ENCODE results near the gene AGK.

AGK gene

DNA sequence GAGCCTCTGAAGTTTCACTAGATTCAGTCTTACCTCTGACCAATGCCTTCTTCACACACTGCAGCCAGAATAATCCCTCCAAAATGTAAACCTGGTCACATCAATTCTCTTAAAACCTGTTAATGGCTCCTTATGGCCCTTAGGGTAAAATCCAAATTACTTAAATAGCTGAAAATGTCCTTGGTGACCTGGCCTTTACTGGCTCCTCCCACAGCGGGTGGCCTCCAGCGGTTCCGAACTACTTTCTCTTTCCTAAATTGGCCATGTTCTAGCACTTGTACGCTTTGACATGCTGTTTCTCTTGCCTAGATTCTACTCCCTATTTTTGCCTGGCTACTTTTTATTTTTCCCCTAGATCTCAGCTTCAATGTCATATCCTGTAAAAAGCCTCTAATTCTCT lies 36.1 kb downstream of the AGK start:
- TF ChIP-seq, protein P1, sequence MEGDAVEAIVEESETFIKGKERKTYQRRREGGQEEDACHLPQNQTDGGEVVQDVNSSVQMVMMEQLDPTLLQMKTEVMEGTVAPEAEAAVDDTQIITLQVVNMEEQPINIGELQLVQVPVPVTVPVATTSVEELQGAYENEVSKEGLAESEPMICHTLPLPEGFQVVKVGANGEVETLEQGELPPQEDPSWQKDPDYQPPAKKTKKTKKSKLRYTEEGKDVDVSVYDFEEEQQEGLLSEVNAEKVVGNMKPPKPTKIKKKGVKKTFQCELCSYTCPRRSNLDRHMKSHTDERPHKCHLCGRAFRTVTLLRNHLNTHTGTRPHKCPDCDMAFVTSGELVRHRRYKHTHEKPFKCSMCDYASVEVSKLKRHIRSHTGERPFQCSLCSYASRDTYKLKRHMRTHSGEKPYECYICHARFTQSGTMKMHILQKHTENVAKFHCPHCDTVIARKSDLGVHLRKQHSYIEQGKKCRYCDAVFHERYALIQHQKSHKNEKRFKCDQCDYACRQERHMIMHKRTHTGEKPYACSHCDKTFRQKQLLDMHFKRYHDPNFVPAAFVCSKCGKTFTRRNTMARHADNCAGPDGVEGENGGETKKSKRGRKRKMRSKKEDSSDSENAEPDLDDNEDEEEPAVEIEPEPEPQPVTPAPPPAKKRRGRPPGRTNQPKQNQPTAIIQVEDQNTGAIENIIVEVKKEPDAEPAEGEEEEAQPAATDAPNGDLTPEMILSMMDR (IDR thresholded peaks at IDR 0.05; ENCODE audit: low read depth, low read length), result no peak
- H3K4me3 ChIP-seq (ENCODE audit: low read depth, low read length), result no peak overlapping the region

DNA sequence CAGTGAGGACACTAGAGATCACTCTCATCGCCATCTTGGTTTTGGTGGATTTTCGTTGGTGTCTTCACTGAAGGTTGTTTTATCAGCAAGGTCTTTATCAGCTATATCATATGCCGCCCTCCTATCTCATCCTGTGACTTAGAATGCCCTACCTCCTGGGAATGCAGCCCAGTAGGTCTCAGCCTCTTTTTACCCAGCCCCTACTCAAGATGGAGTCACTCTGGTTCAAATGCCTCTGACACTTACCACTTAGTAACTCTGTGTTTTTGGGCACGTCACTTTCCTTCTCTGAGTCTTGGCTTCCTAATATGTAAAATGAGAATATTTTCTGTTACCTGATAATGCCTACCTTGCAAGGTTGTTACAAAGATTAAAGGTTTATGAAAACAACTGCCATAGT lies 37.7 kb downstream of the AGK start:
- TF ChIP-seq, protein P1 (IDR thresholded peaks at IDR 0.05; ENCODE audit: low read depth, low read length), result no peak
- no peak overlapping the region for H3K4me3 ChIP-seq (ENCODE audit: low read depth, low read length)

DNA sequence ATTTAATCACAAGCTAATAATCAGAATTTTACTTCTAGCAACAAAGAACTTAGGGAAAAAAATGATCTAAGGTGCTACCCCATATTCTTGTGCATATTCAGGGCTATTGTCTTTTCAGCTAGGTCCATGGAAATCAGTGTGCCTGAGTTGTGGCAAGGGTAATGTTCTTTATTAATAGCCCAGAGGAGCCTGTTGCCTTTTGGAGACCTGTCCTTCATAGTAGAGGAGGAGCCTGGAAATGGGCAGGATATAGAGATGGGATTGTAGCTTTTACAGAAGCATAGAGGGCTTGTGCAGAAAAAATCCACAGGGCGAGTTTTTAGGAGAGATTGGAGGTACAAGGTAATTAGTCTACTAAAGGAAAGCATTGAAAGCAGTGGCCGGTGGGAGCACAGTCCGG lies 38.9 kb downstream of the AGK start:
- no peak overlapping the region for H3K4me3 ChIP-seq (ENCODE audit: low read depth, low read length)

DNA sequence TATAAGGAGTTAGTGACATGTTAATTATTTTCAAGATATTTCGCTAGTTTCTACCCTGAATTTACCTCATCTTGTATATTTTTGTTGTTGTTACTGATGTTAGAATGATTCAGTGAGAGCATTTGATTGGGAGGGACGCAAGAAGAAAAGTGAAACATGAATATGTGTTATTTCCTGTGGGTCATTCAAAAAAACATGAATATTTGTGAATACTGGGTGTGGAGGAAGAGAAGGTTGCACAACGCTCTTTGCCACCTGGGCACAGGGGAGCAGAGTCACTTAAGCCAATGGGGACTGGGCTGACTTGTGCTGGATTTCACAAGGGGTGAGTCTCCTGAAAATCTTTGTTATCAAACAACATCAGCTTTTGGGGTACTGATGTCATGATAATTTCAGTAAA lies 39.5 kb downstream of the AGK start:
- H3K4me3 ChIP-seq (ENCODE audit: low read depth, low read length), result no peak overlapping the region

More for the DNA sequence above, 38.9 kb downstream of the AGK start:
- TF ChIP-seq, protein P1 (IDR thresholded peaks at IDR 0.05; ENCODE audit: low read depth, low read length), result no peak

DNA sequence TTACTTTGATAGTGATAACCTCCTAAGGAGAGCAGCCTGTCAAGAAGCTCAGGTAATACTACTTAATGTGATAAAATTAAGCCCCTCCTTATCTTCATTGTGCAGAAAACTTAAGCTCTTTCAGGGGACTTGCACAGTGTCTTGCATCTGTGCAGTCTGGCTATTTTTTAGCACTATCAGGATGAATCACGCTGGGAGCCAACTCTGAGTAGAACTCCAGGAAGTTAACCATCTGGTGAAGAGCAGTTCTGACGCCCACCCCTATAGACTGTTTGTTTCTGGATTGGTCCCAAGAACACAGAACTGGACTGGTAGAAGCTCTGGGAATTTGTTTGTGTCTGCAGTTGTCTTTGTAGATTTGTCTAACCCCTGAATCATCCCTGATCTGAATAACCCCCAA lies 41.9 kb downstream of the AGK start:
- H3K4me3 ChIP-seq (ENCODE audit: low read depth, low read length), result no peak overlapping the region
- TF ChIP-seq, protein P1 (IDR thresholded peaks at IDR 0.05; ENCODE audit: low read depth, low read length), result no peak

More for the DNA sequence above, 39.5 kb downstream of the AGK start:
- TF ChIP-seq, protein P1 (IDR thresholded peaks at IDR 0.05; ENCODE audit: low read depth, low read length), result no peak

DNA sequence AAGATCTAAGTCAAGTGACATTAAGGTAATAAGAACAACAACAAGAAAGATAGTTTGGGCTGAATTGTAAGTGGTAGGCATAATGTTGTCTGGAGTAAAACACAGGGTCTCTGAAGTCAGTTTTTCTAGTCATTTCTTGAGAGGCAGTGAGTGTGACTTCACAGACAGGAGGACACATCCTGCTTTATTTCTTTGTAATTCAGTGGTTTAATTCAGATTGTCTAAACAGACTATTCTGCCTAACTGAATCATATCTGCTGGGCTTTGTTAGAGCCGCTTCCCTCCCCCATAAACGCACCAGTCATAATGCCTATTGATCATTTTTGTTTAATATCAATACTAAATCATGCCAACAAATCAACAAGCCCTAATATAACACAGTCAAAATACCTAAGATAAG lies 46.8 kb downstream of the AGK start:
- TF ChIP-seq, protein P1 (IDR thresholded peaks at IDR 0.05; ENCODE audit: low read depth, low read length), result no peak
- H3K4me3 ChIP-seq (ENCODE audit: low read depth, low read length), result no peak overlapping the region

DNA sequence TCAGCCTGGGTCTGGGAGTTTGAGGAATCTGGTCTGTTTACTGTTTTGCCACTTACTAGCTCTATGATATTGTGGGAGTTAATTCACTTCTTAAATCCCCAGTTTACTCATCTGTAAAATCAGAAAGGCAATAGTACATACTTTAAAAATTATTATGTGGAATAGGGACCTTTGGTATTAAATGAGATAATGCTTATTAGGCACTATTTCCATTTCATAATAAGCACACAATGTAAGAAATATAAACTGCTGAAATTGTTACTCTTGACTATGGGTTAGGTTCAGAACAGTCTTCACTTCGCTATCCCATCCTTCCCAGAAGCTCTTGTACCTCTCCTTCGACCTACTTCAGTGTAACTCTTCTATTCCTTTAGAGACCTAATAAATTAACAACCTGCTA lies 47.2 kb downstream of the AGK start:
- no peak overlapping the region for H3K4me3 ChIP-seq (ENCODE audit: low read depth, low read length)
- TF ChIP-seq, protein P1 (IDR thresholded peaks at IDR 0.05; ENCODE audit: low read depth, low read length), result no peak
